LNCaP clone FGC (cell line): ENCODE data around the gene USP46.

Source experiments
- DNase-seq: peaks from one replicate; pipeline ENCODE4 v3.0.0-alpha.2; 2011; ENCODE audit warnings: low read depth
- H3K4me3 ChIP-seq: 2 replicates; pipeline ENCODE4 v1.5.1; 2011; ENCODE audit warnings: mild to moderate bottlenecking, low read depth, low read length, control low read depth
- CTCF ChIP-seq: IDR thresholded peaks from 2 replicates; pipeline ENCODE4 v1.5.1; 2012; ENCODE audit warnings: mild to moderate bottlenecking; ENCODE audit not compliant: control insufficient read depth, insufficient read depth; ENCODE audit errors: extremely low read depth

The USP46 gene

GRCh38 chr4:52573551-52573950 is 85.5 kb downstream of the USP46 start:
- H3K4me3 ChIP-seq = no peak overlapping the region
- DNase-seq = no peak
- no peak for TF ChIP-seq CTCF

GRCh38 chr4:52572936-52573485 is 86.1 kb downstream of the USP46 start:
- no peak for TF ChIP-seq CTCF

GRCh38 chr4:52568351-52568750 is 90.8 kb downstream of the USP46 start:
- no peak overlapping the region for H3K4me3 ChIP-seq
- no peak for DNase-seq
- TF ChIP-seq CTCF = no peak

More at GRCh38 chr4:52572936-52573485, 86.1 kb downstream of the USP46 start:
- no peak overlapping the region for H3K4me3 ChIP-seq
- DNase-seq = no peak

GRCh38 chr4:52566136-52567031 is 92.7 kb downstream of the USP46 start:
- DNase-seq = no peak
- no peak overlapping the region for H3K4me3 ChIP-seq
- TF ChIP-seq CTCF = no peak

- TF ChIP-seq CTCF = no peak
- H3K4me3 ChIP-seq = no peak overlapping the region
- no peak for DNase-seq
Observed at GRCh38 chr4:52560844-52561280, 98.2 kb downstream of the USP46 start.

- no peak overlapping the region for H3K4me3 ChIP-seq
- no peak for TF ChIP-seq CTCF
- DNase-seq = no peak
Observed at GRCh38 chr4:52555356-52555716, 103.8 kb downstream of the USP46 start.
